GM18858 (cell line): ENCODE data around the gene RELL2.
"Not testable (repeated sequence)": the region's sequence is repeated elsewhere in the genome, so short reads cannot be mapped to it uniquely, and the experiment has no call there.

Source experiments
- ATAC-seq: cut with Tn5 transposase; IDR thresholded peaks from one replicate; pipeline ENCODE4 v1.9.1; 2021; ENCODE audit not compliant: unreplicated experiment

RELL2 gene, protein sequence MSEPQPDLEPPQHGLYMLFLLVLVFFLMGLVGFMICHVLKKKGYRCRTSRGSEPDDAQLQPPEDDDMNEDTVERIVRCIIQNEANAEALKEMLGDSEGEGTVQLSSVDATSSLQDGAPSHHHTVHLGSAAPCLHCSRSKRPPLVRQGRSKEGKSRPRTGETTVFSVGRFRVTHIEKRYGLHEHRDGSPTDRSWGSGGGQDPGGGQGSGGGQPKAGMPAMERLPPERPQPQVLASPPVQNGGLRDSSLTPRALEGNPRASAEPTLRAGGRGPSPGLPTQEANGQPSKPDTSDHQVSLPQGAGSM

DNA sequence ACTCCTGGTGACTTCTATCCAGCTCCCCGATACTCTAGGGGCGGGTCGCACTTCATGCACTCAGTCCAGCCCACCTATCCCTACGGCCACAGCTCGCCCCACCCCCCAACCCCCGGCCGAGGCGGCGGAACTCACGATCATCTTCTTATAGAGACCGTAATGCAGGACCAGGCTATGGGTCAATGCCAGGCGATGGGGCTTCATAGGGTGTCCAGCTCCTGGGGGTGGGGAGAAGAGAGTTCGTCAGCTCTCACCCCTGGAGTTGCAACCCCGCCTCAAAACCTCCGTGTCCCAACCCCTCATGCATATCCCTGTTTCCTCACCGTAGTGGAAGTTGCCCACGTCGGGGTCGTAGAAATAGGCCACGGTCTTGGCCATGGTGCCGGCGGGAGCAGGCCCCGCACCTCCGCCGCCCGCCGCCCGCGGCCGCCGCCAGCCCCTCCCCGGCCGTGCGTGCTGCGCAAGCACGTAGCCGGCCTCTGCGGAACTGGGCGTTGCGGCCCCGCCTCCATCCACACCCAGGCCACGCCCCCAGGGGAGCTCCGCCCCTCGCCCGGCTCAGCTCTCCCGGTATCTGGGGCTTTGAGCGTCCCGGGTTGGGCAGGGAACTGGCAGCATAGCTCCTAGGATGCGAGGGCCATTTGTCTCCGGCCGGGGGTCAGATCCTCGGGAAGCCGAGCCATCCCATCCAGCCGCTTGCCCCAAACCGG is at the start of gene RELL2, which contains the start of gene HDAC3:
Gene RELL2, plus strand, starts transcription at position 585 of the 710 bp plus-strand sequence. CDS start 1,229 bp downstream, outside the sequence.
Gene HDAC3, minus strand, starts transcription at position 437 of the 710 bp plus-strand sequence. Its CDS starts 59 bp downstream, at position 378.
- peak; percentile 42 for ATAC-seq

DNA sequence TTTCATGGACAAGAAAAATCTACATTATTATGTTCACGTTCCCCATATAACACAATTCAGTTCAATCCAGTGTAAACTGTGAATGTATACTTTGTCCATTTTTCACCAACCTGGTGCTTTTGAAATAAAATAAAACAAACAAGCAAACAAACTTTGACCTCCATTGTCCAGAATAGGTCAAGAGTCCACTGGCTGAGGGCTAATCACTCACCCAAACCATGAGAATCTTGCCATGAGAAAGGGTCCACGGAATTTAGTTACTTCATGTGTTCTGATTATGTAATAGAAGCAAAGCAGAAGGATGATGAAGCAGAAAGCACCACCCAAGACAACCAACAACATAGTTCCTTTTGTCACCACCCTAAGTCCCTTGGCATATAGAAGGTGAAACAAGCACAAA is 46.7 kb upstream of the RELL2 start:
- no peak for ATAC-seq

DNA sequence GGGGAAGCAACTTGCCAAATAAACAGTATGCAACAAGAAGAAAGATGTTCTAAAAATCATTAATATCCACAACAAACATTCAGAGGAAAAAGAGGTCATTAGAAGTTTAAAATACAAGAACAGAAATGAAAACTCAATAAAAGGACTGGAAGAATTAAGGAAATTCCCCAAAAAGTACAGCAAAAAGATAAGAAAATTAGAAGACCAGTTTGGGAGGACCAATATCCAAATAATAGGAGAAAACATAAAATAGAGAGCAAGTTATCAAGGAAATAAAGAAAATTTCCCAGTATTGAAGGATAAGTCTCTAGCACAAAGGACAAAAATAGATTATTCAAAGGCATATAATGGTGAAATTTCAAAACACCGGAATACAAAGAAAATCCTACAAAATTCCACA is 39.9 kb upstream of the RELL2 start:
- ATAC-seq: no peak

DNA sequence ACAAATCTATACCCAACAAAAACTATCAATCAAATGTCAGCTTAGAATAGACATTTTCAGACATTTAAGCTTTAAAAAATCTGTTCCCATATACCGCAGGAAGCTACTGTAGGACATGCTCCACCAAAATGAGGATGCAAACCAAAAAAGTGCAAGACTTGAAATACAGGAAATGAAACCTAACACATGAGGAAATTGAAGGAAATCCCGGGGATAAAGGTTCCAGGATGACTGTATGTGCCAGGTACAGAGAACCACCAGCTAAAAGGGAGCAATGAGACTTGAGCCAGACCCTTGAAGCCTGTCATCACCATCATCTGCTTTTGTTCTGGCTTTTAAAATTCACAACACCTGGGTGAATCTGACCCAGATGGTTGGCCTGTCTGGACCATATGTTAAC is 39.4 kb upstream of the RELL2 start:
- no peak for ATAC-seq

DNA sequence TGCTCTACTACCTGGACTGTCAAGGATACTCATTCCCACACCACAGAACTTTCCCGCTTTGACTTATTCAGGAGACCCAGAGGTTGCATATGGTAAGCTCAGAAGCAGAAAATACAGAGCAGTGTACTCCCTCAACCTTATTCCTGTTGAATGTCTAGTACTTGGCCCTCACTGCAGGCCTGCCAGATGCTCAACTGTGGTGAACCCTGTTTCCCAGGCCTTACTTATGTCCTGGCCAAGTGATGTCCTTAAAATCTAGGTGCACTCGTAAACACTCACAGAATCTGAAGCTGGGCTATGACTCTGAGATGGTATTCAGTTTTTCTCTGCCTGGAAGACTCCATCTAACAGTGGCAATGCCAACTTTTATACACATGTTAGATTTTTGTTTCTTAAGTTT is 39.0 kb upstream of the RELL2 start:
- no peak for ATAC-seq

DNA sequence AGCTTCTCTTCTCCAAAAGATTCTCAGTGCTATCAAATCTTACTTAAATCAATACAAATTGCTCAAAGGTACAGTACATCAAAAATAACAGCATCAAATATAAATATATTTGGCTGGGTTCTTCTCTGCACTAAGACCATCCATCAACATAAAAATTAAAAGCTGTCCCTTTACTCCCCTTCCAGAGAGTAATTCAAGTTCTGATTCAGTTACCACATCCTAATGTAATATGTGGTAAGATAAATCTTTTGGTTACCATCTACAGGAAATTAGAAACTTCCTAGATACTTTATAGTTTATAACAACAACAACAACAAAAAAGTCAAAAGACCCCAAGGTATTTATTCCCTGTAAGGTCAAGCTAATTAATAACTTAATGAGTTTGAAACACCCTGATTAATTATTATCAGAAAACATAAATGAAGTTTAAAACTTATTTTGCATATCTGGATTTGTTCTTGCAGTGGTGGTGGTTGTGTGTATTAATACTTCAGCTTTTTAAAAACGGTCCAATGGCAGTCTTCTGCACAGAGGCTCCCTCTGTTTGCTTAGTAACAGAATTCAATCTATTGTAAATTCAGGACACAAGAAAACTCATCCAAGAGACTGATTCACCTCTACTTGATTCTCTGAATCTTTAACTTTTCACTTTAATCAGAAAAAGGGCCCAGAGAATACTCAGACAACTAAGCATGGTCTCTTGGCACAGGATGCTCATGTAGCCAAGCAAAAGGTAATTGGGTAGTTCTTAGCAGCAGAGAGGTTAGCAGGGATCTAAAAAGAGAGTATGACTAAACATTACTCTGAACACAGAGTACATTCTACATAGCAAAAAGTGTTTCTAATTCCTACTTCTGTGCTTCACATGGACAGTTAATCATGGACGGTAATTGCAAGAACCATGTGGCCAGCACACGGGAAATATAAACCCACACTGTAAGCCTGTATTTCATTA is 38.1 kb upstream of the RELL2 start:
- no peak for ATAC-seq

DNA sequence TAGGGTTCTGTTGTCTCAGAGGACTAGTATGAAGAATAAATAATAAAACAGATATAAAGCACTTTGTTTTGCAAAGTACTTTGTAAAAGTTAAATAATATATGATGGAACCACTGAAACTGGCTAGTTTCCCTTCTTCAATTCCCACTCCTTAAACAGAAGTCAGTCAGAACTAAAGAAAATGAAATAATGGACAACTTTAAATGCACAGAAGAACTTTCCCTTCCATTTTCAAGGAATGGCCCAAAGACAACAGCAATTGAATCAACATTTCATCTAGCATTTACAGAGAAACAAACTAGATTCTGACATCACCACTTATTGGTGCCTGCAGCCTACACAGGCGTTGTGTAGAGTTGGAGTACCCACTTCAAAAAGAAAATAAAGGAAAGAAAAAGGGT is 34.2 kb upstream of the RELL2 start:
- ATAC-seq: no peak

DNA sequence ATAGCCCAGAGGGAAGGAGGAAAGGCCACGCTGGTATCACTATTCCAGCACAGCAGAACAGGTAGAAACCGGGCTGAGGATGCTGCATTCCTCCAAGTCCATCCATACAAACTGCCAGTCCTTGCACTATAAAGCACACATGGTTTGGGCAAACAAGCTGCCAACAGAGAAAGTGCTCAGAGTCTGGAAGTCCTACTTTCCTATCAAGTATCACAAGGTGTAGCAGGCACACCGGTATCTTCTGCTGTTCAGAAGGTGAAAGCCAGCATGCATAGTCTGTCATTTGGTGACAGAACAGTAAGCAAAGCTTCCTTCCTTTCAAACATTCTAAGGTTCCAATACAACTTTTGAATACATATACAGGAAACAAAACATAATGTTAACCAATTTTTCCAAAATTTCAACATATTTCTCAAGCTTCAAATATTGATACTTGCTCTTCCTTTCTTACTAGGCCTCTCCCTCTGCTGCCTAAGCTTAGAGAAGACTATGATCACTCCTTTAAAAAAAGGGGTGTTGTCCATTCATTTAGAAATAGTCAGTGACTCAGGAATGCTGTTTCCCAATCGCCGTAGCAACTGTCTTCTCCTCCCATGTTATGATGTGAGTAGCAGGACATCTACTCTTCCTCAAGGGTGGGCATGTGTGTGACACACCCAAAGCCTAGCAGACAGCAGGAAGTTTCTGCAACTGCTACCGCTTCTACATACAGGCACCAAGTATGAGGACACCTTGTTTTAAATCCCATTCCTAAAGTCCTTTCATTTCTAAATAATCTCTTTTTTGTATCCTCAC is 32.7 kb upstream of the RELL2 start:
- no peak for ATAC-seq

DNA sequence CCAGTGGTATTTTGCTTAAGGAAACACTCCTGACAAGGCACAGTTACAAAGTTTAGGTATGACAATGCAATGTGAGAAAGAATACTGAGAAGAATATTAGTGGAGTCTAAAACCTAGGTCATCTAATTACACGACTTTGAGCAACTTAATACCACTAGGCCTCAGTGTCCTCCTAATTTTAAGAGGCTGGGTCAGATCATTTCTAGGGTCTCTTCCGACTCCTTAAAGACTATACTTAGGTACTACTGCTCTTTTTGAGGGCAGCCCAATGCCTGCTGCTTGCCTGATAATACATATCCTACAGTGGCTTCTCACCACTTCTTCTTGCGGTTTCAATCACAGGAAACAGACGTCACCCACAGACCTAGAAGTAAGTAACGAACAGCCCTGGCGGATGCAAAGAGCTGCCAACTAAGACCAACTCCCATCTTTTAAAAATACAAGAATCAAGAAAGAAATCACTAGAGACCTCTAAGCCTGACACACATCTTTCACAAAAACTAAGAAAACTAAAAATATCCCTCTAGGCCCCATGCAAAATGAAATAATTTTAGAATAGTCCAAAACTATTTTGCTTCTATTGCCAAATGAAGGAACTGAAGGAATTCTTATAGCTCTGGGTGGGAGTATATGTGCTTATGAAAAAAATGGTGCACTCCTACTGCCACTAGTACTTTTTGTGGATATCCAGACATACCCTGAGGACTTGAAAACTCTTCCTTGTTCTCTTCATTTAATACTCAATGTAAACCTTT is 31.1 kb upstream of the RELL2 start:
- ATAC-seq: peak; percentile 94

DNA sequence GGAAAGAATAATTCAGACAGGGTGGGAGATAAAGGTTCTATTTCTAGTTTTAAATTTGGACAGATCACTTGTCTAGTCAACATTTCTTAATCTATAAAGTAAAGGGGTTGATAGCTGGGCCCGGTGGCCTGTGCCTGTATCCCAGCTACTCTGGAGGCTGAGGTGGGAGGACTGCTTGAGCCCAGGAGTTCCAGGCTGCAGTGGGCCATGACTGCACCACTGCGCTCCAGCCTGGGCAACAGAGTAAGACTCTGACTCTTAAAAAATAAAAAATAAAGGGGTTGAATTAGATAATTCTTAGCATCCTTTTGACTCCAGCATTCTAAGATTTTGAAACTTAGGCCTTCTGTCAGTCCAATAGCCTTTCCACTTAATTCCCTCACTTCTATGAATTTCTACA is 28.8 kb upstream of the RELL2 start:
- ATAC-seq: no peak

DNA sequence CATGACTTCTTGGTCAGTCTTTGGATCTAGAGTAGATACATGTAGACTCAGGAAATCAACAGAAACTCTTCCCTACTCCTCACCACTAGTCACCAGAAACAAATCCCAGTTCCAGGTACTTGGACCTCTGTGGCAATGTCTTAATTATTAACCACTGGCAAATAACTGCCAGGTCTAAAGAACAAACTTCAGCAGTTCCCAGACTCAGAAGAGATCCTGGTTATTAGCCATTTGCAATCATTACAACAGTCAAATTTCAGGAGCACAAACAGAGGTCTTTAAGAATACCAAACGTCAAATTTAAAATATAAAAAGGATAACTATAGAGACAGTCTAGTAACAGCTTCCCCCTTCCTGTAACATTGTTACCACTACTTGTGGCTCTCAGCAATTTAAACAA is 28.2 kb upstream of the RELL2 start:
- ATAC-seq: no peak

DNA sequence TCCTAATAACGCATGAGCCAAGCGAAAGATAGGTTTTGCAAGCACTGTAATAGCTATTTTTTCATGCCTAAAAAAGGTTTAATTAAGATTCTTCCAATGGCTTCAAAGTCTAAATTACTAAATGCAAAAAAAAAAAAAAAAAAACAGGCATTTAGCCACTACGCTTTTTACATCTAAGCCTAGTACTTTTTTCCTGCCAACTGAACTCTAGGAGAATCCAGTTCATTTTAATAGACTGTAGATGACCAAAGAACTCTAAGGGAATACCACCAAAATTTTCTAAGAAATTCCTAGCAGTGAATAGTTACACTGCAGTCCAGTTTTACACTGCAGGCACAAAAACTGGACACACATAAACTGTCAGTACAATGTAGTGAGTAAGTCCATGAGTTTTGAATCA is 27.8 kb upstream of the RELL2 start:
- no peak for ATAC-seq

DNA sequence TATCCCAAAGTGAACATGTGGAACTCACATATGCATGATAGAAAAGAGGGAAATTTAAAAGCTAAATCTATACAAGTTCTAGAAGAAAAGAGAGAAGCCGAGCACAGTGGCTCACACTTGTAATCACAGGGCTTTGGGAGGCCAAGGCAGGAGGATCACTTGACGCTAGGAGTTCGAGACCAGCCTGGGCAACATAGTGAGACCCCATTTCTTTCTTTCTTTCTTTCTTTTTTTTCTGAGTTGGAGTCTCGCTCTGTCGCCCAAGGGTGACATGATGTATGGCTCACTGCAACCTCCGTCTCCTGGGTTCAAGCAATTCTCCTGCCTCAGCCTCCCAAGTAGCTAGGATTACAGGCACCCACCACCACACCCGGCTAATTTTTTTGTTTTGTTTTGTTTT is 26.9 kb upstream of the RELL2 start:
- not testable (repeated sequence) for ATAC-seq

DNA sequence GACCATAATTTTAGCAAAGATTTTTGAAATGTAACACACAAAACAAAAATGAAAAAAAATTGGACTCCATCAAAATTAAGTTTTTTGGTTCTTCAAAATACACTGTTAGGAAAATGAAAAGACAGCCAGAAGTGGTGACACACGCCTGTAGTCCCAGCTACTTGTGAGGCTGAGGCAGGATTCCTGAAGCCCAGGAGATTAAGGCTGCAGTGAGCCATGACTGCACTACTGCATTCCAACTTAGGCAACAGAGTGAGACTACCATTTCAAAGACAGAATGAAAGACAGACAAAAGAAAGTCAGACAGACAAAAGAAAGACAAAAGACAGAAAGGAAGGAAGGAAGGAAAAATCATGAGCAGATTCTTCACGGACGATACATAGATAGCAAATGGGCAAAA is 25.5 kb upstream of the RELL2 start:
- ATAC-seq: no peak

DNA sequence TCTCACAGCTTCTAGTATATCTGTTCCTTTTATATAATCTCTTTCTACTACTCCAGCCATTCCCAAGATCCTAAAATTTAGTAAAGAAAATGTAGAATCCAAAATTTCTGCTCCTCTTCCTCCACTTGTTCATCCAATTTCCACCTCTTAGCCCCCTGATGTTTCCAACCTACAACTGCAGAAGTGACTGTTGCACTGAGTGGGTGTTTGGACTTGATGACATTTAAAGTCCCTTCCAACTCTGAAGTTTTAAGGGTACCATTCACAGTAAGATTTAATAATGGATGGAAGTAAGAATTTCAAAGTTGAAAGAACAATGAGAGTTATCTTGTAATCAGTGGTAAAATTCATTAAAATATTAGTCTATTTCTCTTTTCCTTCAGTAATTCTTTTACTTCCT is 23.5 kb upstream of the RELL2 start:
- no peak for ATAC-seq

DNA sequence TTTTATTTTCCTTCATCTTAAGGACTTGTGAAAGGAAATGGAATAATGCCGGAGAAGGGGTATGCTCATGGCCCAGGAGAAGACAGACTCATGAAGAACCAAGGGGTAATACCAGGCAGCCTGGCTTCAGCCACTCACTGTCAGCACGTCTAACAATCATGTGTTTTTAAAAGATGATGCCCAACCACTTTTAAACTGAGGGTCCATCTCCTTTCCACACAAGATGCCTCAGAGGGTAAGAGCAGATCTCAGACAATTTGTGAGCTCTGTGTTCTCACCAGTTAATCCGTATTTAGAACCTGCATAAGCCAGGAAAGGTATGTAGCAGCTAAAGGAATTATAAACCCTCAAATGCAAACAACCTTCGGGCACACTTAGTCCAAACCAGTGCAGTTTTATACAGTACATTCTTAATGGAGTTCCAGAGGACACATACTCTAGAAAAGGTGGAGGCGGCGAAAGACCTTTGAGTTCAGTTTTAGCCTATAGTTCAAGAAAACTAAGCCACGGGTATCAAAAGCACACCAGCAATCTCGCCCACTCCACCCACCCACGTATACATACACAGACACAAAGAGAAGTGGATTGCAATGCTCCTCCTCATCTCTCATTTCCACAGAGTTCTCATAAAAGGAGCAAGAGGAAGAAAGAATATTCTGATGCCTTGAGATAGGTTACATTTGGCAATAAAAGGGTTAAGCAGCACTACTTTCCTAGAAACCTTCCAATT is 20.6 kb upstream of the RELL2 start:
- no peak for ATAC-seq

DNA sequence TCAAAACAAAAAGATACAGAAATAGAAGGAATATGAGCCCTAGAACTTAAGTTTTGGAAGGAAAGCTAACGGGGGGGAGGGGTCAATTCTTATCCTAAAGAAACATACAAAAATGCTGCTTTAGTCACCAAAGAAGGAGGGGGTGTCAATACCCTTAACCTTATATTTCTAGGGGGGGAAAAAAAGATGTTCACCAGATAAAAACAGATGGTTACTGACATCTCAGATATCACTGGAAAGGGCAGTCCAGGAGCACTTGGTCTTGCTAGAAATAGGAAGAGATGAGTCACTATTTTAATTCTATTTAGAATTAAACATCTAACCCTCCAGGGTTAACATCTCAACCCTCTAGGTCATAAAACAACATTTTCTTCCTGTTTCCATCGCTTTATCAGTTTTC is 19.7 kb upstream of the RELL2 start:
- ATAC-seq: no peak

DNA sequence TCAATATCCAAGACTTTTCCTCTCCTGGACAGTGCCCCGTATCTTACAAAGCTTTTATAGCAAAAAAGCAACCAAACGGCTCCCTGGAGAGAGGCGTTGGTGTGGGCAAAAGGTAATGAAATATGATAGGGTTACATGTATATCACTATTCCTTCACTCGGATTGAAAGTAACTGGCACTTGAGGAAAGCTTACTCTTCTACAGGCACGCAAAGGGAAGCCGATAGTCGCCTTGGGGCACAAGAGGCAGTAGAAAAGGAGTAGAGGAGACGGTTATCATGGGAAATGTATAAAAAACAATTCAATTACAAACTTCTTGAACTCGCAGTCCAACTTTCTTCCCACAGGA is 19.1 kb upstream of the RELL2 start:
- no peak for ATAC-seq

DNA sequence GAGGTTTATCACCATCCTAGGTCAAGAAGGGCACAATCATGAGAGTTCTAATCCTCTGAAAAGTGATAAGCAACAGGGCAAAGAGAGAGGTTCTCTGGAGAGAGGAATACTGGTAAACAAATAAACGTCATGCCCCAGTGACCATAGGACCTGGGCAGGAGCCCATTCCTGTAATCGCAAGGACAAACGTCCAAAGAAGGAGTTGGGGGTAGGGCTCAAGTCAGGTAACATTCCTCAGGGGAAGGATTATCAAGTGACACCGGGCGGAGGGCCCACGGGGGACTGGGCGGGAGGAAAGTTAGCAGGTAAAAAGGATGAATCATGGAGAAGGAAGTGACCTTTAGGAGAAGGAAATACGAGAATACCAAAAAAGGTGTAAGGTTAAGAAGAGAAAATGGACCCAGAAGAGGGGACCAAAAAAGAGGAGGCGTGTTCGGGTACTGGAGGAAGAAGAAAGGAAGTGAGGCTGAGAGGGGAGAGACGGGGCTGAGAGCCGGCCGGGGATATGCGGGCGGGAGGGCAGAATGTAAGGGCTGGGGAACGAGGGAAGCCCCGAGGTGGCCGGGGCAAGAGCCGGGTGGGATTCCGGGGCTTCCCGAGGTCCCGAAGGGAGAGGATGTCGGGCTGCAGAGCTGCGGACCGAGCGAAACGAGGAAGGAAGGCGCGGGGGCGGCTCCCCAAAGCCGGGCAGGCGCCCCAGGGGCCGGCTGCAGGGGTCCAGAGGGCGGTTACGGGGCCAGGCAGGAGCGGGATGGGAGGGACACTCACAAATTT is 18.6 kb upstream of the RELL2 start:
- ATAC-seq: peak; percentile 12
